Activated T-helper 1 cell treated with anti-CD3 and anti-CD28 coated beads, Interleukin-12 subunit alpha, Interleukin-12 subunit beta, Interleukin-2, Interleukin-4 antibody, amounts not matched to agents 30 ng/mL and 10 ng/mL and 1 ng/mL, durations not matched to agents 14 hours and 24 hours and 36 hours (primary cell): Measurements from ENCODE around the gene THTPA. TPM values are rescaled to one million over a fixed set of nuclear protein-coding genes. Genes with fewer than 3 reads are reported as not detected.
A peak's percentile ranks its signal among the peaks of the same experiment; 100 is the strongest.
"Not testable (repeated sequence)": the region's sequence is repeated elsewhere in the genome, so short reads cannot be mapped to it uniquely, and the experiment has no call there.

Source experiments
- DNase-seq: peaks from one replicate; pipeline ENCODE4 v3.0.0; 2021; ENCODE audit warnings: low spot score
- H3K27ac Mint-ChIP-seq: one replicate; pipeline ENCODE4 v1.8.0; 2021; ENCODE audit warnings: mild to moderate bottlenecking, mixed read lengths
- H3K27me3 Mint-ChIP-seq: one replicate; pipeline ENCODE4 v1.8.0; 2022; ENCODE audit warnings: mild to moderate bottlenecking, moderate library complexity, mixed read lengths; ENCODE audit not compliant: insufficient read depth
- H3K36me3 Mint-ChIP-seq: one replicate; pipeline ENCODE4 v1.8.0; 2021; ENCODE audit warnings: low read depth, mixed read lengths
- H3K4me1 Mint-ChIP-seq: one replicate; pipeline ENCODE4 v1.8.0; 2021; ENCODE audit warnings: low read depth, mixed read lengths
- H3K4me3 Mint-ChIP-seq: one replicate; pipeline ENCODE4 v1.8.0; 2021; ENCODE audit warnings: mild to moderate bottlenecking, moderate library complexity, mixed read lengths
- H3K9me3 Mint-ChIP-seq: one replicate; pipeline ENCODE4 v1.8.0; 2021; ENCODE audit warnings: mixed read lengths
- intact Hi-C: fragments of 100-400 bp; cut with micrococcal nuclease; formaldehyde crosslinking; loops from one replicate; pipeline ENCODE4 v1.15.1; 2024
- total RNA-seq: library from RNA; stranded (reverse); gene quantifications from 2 replicates; pipeline ENCODE4 v1.2.3, GENCODE V29; 2022

Gene THTPA
- total RNA-seq, 1 donor from 2014 or later: 14.3 TPM

- no peaks in the 10 kb centered on the region for H3K4me1 Mint-ChIP-seq
- peaks cover 9% of the 10 kb centered on the region for H3K27me3 Mint-ChIP-seq
- H3K36me3 Mint-ChIP-seq: no peaks in the 10 kb centered on the region
- intact Hi-C loops: no loop called here
- H3K9me3 Mint-ChIP-seq: no peaks in the 10 kb centered on the region
- no peak overlapping the region for H3K4me3 Mint-ChIP-seq
- no peak overlapping the region for H3K27ac Mint-ChIP-seq
- DNase-seq: no peak
Observed at GRCh38 chr14:23590198-23590597, 34.1 kb downstream of the THTPA start.

GRCh38 chr14:23594191-23594590, 38.1 kb downstream of the THTPA start:
- H3K27ac Mint-ChIP-seq, DNase-seq, H3K4me1 Mint-ChIP-seq, H3K9me3 Mint-ChIP-seq, intact Hi-C loops, H3K4me3 Mint-ChIP-seq, H3K27me3 Mint-ChIP-seq, H3K36me3 Mint-ChIP-seq: not testable (repeated sequence)

- Mint-ChIP-seq H3K27me3 (peaks cover 2% of the 10 kb centered on the region), H3K4me3 (no peak overlapping the region), H3K27ac (no peak overlapping the region), H3K4me1 (no peaks in the 10 kb centered on the region), H3K9me3 (no peaks in the 10 kb centered on the region), H3K36me3 (no peaks in the 10 kb centered on the region)
- intact Hi-C loops: no loop called here
- DNase-seq: no peak
Observed at GRCh38 chr14:23600322-23600707, 44.2 kb downstream of the THTPA start.

GRCh38 chr14:23600806-23601205, 44.7 kb downstream of the THTPA start:
- Mint-ChIP-seq H3K36me3 (no peaks in the 10 kb centered on the region), H3K4me1 (peaks cover 4% of the 10 kb centered on the region), H3K4me3 (no peak overlapping the region), H3K9me3 (no peaks in the 10 kb centered on the region), H3K27me3 (peaks cover 2% of the 10 kb centered on the region), H3K27ac (no peak overlapping the region)
- DNase-seq: no peak
- intact Hi-C loops: no loop called here

GRCh38 chr14:23601424-23601823, 45.4 kb downstream of the THTPA start:
- intact Hi-C loops: no loop called here

GRCh38 chr14:23601845-23602180, 45.7 kb downstream of the THTPA start:
- Mint-ChIP-seq H3K36me3 (no peaks in the 10 kb centered on the region), H3K27me3 (peaks cover 2% of the 10 kb centered on the region), H3K4me3 (no peak overlapping the region), H3K4me1 (peaks cover 12% of the 10 kb centered on the region), H3K27ac (no peak overlapping the region), H3K9me3 (no peaks in the 10 kb centered on the region)
- intact Hi-C loops: no loop called here
- no peak for DNase-seq

More at GRCh38 chr14:23601424-23601823, 45.4 kb downstream of the THTPA start:
- DNase-seq: no peak
- peaks cover 2% of the 10 kb centered on the region for H3K27me3 Mint-ChIP-seq
- peaks cover 9% of the 10 kb centered on the region for H3K4me1 Mint-ChIP-seq
- H3K4me3 Mint-ChIP-seq: no peak overlapping the region
- no peaks in the 10 kb centered on the region for H3K9me3 Mint-ChIP-seq
- no peaks in the 10 kb centered on the region for H3K36me3 Mint-ChIP-seq
- H3K27ac Mint-ChIP-seq: no peak overlapping the region

GRCh38 chr14:23602181-23603095, 46.4 kb downstream of the THTPA start:
- Mint-ChIP-seq H3K4me3 (no peak overlapping the region), H3K27me3 (no peaks in the 10 kb centered on the region), H3K4me1 (peaks cover 12% of the 10 kb centered on the region), H3K36me3 (no peaks in the 10 kb centered on the region), H3K9me3 (no peaks in the 10 kb centered on the region), H3K27ac (no peak overlapping the region)
- intact Hi-C loops: no loop called here
- no peak for DNase-seq

GRCh38 chr14:23603103-23603502, 47.0 kb downstream of the THTPA start:
- DNase-seq: no peak
- Mint-ChIP-seq H3K4me1 (peaks cover 12% of the 10 kb centered on the region), H3K36me3 (no peaks in the 10 kb centered on the region), H3K4me3 (no peak overlapping the region), H3K9me3 (no peaks in the 10 kb centered on the region), H3K27me3 (no peaks in the 10 kb centered on the region), H3K27ac (no peak overlapping the region)
- intact Hi-C loops: no loop called here

GRCh38 chr14:23604148-23604547, 48.1 kb downstream of the THTPA start:
- H3K4me3 Mint-ChIP-seq: no peak overlapping the region
- no peak for DNase-seq
- H3K36me3 Mint-ChIP-seq: no peaks in the 10 kb centered on the region
- H3K27ac Mint-ChIP-seq: no peak overlapping the region
- H3K9me3 Mint-ChIP-seq: peaks cover 4% of the 10 kb centered on the region
- H3K27me3 Mint-ChIP-seq: no peaks in the 10 kb centered on the region
- peaks cover 18% of the 10 kb centered on the region for H3K4me1 Mint-ChIP-seq
- intact Hi-C loops: no loop called here

- Mint-ChIP-seq H3K4me1 (peaks cover 20% of the 10 kb centered on the region), H3K4me3 (no peak overlapping the region), H3K27me3 (no peaks in the 10 kb centered on the region), H3K36me3 (no peaks in the 10 kb centered on the region), H3K27ac (no peak overlapping the region), H3K9me3 (peaks cover 5% of the 10 kb centered on the region)
- intact Hi-C loops: no loop called here
- no peak for DNase-seq
Observed at GRCh38 chr14:23604675-23605170, 48.7 kb downstream of the THTPA start.

- Mint-ChIP-seq H3K4me3 (peak overlapping the region; percentile 6), H3K4me1 (peaks cover 32% of the 10 kb centered on the region), H3K27ac (peak overlapping the region; percentile 84), H3K9me3 (peaks cover 5% of the 10 kb centered on the region), H3K36me3 (no peaks in the 10 kb centered on the region), H3K27me3 (no peaks in the 10 kb centered on the region)
- DNase-seq: no peak
- intact Hi-C loops: loop anchor here (2.0 kb wide), 1 partner anchor 271 kb away; no protein-coding TSS in a partner anchor
Observed at GRCh38 chr14:23605931-23606585, 50.0 kb downstream of the THTPA start.

- DNase-seq: no peak
- H3K27me3 Mint-ChIP-seq: no peaks in the 10 kb centered on the region
- H3K4me3 Mint-ChIP-seq: no peak overlapping the region
- peaks cover 35% of the 10 kb centered on the region for H3K4me1 Mint-ChIP-seq
- no peaks in the 10 kb centered on the region for H3K36me3 Mint-ChIP-seq
- peaks cover 5% of the 10 kb centered on the region for H3K9me3 Mint-ChIP-seq
- H3K27ac Mint-ChIP-seq: no peak overlapping the region
- intact Hi-C loops: no loop called here
Observed at GRCh38 chr14:23608454-23608853, 52.4 kb downstream of the THTPA start.

- Mint-ChIP-seq H3K27ac (no peak overlapping the region), H3K27me3 (no peaks in the 10 kb centered on the region), H3K36me3 (no peaks in the 10 kb centered on the region), H3K4me1 (peaks cover 35% of the 10 kb centered on the region), H3K4me3 (no peak overlapping the region), H3K9me3 (peaks cover 5% of the 10 kb centered on the region)
- no peak for DNase-seq
- intact Hi-C loops: no loop called here
Observed at GRCh38 chr14:23609001-23609400, 52.9 kb downstream of the THTPA start.
